ENCODE data around the gene KIAA1217. TPM values are rescaled to one million over a fixed set of nuclear protein-coding genes. Genes with fewer than 3 reads are reported as not detected.
A peak's percentile ranks its signal among the peaks of the same experiment; 100 is the strongest.
"Not testable (repeated sequence)": the region's sequence is repeated elsewhere in the genome, so short reads cannot be mapped to it uniquely, and the experiment has no call there.

The KIAA1217 gene
- total RNA-seq, 1 experiment from 2014 or later: 9.3 TPM

GRCh38 chr10:24465891-24466818 lies 257.2 kb downstream of the KIAA1217 start:
- peak; percentile 94 for DNase-seq (ENCODE audit: low read depth)

GRCh38 chr10:24467136-24467535 lies 258.2 kb downstream of the KIAA1217 start:
- no peak for DNase-seq (ENCODE audit: low read depth)

- DNase-seq (ENCODE audit: low read depth): no peak
These were observed 258.7 kb downstream of the KIAA1217 start for GRCh38 chr10:24467605-24468004.

GRCh38 chr10:24468281-24468751 lies 259.4 kb downstream of the KIAA1217 start:
- DNase-seq (ENCODE audit: low read depth): peak; percentile 68

GRCh38 chr10:24469993-24470392 lies 261.1 kb downstream of the KIAA1217 start:
- DNase-seq (ENCODE audit: low read depth): no peak

- no peak for DNase-seq (ENCODE audit: low read depth)
These were observed 266.7 kb downstream of the KIAA1217 start for GRCh38 chr10:24475598-24475997.

GRCh38 chr10:24476913-24477701 lies 268.2 kb downstream of the KIAA1217 start:
- no peak for DNase-seq (ENCODE audit: low read depth)

- no peak for DNase-seq (ENCODE audit: low read depth)
These were observed 269.0 kb downstream of the KIAA1217 start for GRCh38 chr10:24477915-24478314.

- DNase-seq (ENCODE audit: low read depth): peak; percentile 71
These were observed 270.9 kb downstream of the KIAA1217 start for GRCh38 chr10:24479806-24480205.

- no peak for DNase-seq (ENCODE audit: low read depth)
These were observed 271.5 kb downstream of the KIAA1217 start for GRCh38 chr10:24480447-24480846.

GRCh38 chr10:24481241-24481640 lies 272.3 kb downstream of the KIAA1217 start:
- no peak for DNase-seq (ENCODE audit: low read depth)

GRCh38 chr10:24482713-24483112 lies 273.8 kb downstream of the KIAA1217 start:
- DNase-seq (ENCODE audit: low read depth): not testable (repeated sequence)

- peak; percentile 93 for DNase-seq (ENCODE audit: low read depth)
These were observed 274.8 kb downstream of the KIAA1217 start for GRCh38 chr10:24483701-24484100.

GRCh38 chr10:24484771-24485170 lies 275.8 kb downstream of the KIAA1217 start:
- no peak for DNase-seq (ENCODE audit: low read depth)

GRCh38 chr10:24485304-24485703 lies 276.4 kb downstream of the KIAA1217 start:
- DNase-seq (ENCODE audit: low read depth): no peak

GRCh38 chr10:24488631-24489030 lies 279.7 kb downstream of the KIAA1217 start:
- DNase-seq (ENCODE audit: low read depth): no peak

- DNase-seq (ENCODE audit: low read depth): no peak
These were observed 284.2 kb downstream of the KIAA1217 start for GRCh38 chr10:24493165-24493564.

- DNase-seq (ENCODE audit: low read depth): no peak
These were observed 285.3 kb downstream of the KIAA1217 start for GRCh38 chr10:24494236-24494635.

GRCh38 chr10:24494777-24495176 lies 285.8 kb downstream of the KIAA1217 start:
- DNase-seq (ENCODE audit: low read depth): no peak

GRCh38 chr10:24495666-24496460 lies 286.9 kb downstream of the KIAA1217 start:
- DNase-seq (ENCODE audit: low read depth): no peak

GRCh38 chr10:24496906-24497305 lies 288.0 kb downstream of the KIAA1217 start:
- DNase-seq (ENCODE audit: low read depth): no peak
